Measurements from ENCODE around the gene ELMOD3.
"Not testable (repeated sequence)": the region's sequence is repeated elsewhere in the genome, so short reads cannot be mapped to it uniquely, and the experiment has no call there.

Gene ELMOD3

DNA sequence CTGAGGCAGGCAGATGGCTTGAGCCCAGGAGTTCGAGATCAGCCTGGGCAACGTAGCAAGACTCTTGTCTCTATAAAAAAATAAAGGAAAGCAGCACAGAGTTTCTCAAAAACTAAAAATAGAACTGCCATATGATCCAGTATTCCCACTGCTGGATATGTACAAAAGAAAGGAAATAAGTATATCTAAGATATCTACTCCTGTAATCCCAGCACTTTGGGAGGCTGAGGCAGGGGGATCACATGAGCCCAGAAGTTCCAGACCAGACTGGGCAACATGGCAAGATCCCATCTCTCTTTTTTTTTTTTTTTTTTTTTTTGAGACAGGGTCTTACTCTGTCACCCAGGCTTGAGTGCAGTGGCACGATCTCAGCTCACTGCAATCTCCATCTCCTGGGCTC lies 24.9 kb upstream of the ELMOD3 start:
- not testable (repeated sequence) for DNase-seq

DNA sequence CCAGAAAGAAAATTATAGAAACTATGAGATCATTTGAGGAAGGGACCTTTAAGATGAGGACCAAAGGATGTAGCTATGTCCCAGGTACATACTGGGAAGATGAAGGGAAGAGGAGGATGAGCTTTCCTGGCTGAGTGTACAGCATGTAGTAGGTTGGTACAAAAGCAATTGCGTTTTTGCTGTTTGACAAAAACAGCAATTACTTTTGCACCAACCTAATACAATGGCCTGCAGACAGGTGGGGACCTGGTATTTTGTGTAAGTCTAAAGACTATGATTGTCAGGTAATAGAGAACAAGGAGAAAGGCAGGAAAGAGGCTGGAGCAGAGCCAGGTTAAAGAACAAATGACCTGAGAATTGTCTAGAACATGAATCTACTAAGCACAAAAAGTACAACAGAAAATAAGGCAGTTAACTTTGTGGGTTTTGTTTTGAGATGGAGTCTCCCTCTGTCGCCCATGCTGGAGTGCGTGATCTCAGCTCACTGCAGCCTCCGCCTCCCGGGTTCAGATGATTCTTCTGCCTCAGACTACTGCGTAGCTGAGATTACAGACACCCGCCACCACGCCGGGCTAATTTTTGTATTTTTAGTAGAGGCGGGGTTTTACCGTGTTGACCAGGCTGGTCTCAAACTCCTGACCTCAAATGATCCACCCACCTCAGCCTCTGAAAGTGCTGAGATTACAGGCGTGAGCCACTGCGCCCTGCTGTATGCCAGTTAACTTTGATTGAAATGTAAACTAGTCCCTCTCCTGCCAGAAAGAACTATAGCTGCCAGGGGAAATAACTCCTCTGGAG lies 23.5 kb upstream of the ELMOD3 start:
- no peak for DNase-seq

DNA sequence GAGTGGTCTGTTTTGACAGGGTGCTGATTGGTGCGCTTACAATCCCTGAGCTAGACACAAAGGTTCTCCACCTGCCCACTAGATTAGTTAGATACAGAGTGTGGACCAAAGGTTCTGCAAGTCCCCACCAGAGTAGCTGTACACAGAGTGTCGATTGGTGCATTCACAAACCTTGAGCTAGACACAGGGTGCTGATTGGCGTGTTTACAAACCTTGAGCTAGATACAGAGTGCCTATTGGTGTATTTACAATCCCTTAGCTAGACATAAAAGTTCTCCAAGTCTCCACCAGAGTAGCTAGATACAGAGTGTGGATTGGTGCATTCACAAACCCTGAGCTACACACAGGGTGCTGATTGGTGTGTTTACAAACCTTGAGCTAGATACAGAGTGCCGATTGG lies 20.7 kb upstream of the ELMOD3 start:
- DNase-seq = not testable (repeated sequence)

DNA sequence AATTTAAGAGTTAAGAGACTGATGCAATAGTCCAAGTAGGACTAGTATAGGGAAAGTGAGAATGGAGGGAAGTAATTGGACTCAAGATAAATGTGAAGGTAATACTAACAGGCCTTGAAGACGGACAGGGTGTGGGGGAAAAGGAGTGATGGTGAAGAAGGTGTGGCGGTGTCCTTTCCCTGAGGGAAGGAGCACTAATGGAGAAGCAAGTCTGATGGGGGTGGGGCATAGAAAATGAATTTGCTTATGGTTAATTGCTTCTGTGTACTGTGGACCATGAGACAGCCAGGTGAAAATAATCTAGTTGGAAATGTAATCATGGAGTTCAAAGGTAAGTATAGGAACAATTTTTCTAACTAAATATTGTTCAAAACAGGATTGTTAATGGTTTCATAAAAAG lies 19.6 kb upstream of the ELMOD3 start:
- DNase-seq = no peak

DNA sequence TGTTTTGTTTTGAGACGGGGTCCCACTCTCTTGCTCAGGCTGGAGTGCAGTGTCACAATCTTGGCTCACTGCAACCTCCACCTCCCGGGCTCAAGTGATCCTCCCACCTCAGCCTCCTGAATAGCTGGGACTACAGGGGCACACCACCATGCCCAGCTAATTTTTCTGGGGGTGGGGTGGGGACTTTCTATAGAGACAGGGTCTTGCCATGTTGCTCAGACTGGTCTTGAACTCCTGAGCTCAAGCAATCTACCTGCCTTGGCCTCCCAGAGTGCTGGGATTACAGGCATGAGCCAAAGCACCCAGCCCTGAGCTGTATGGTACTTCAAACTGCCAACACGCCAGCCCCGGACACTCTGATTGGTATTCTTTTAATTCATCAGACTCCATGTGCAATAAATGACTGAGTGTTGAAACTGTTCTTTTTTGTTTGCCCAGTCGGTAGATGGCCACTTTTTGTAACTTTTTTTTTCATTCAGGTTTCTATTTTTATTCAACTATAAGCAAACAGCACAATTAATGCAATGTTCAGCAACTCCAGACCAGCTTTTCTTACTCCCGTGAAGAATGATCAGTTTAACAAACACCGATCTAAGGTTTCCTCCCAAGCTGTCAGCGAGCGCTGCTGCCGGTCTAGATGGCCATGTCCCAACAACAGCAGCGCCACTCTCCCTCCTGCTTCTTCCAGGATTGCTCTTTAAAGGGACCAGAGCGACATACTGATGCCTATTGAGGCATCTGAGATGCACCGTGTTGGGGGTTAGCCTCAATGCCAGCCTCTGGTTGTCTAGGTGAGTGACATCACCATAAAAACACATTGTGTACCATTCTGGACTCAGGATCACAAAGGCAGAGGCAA lies 14.3 kb upstream of the ELMOD3 start:
- DNase-seq = no peak

DNA sequence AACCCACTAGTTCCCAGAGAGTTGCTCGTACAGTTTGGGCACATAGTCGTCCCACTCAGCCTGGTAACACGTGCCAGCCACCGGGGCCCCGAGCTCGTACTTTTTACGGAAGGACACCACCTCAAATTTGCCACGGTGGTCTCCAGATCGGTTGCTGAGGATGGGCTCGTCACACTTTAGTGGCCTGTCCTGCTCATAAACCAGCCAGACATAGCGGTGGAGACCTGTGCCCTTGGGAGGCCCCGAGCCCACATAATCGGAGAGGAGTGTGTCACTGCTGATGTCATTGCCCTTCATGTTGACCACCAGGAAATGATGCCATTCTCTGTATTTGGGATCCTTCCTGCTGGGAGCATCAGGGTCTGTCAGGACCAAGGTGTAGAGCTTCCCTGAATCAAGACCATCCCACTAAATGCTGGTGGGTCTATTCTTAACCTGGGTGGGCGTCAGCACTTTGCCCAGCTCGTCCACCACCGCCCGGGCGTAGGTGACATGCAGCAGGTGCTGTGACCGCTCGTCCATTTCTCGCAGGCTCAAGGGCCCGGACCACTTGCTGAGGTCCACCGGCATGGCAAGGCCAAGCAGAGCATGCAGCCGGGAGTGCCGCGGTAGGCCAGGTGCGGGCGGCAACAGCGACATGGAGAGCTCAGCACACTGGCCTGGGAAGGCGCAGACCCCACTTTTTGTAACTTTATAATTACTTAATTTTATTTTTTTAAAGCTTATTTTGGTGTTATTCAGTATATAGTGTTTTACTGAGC lies 13.1 kb upstream of the ELMOD3 start:
- no peak for DNase-seq

DNA sequence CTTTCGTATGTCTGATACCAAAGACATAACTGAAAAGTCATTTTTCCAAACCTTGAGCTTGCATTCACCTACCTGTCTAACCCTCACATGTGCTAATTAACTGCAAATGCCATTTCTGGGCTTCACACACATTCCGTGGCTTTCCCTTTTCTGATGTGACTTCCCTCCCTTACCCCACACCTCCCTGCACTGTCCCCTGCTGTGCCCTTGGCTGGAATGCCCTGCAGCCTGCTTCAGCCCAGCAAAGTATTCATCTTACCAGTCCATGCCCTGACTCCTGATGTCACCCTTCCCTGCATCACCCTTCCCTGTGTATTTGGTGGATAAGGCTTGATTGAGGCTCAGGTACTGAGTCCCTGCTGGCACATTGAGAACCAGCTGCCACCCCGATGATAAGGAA lies 12.4 kb upstream of the ELMOD3 start:
- DNase-seq = no peak

DNA sequence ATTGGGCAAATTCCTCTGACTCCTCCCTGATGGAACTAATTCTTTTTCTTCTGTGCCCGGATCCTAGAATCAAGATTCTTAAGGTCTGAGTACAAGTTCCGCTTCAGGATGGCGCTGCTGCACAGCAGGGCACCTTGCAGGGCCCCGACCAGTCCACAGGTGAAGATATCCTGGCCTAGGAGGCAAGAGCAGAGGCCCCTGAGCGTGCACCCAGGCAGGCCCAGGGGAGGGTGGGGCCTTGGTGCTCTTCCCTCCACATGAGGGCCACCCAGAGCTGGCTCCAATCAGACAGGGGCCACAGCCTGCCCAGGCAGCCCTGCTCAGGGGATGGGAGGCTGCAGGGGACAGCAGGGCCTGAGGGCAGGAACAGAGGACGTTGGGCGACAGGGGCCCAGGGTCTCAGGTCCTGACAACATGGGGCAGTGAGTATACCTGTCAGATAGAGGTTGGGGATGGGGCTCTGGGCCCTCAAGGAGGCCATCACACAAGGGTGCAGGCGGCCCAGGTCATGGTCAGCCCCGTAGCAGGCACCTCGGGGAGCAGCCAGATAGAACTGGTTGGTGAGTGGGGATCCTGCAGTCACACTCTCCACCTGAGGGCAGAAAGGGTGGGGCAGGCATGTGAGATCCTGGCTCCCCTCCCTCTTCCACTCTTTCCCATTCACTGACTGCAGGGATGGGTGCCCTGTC lies 11.2 kb upstream of the ELMOD3 start:
- not testable (repeated sequence) for DNase-seq

DNA sequence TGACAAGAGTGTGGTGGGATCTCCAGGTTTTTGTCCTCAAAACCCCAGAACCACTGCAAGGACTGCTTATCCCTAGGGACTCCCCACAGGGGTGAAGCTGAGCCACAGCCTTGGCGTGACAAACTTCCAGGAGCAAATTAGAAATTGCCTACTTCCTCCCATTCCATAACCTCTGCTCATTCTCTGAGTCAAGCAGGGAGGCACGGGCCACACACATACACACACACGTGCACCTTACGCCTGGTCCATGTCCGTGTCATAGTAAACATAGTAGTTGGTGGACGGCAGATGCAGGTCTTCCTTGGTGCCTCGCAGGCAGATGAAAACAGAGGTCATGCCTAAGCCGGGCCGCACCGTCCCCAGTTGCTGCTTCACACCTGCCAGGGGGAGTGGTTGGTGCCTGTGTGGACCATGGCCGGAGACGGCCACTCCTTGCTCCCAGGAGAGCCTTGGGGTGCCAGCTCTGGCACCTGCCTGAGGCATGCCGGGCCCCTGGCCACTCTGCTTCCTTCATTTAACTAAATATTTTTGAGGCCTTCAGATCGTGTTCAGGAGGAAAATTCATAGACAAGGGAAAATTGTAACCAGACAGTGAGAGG lies 10.1 kb upstream of the ELMOD3 start:
- DNase-seq = no peak

DNA sequence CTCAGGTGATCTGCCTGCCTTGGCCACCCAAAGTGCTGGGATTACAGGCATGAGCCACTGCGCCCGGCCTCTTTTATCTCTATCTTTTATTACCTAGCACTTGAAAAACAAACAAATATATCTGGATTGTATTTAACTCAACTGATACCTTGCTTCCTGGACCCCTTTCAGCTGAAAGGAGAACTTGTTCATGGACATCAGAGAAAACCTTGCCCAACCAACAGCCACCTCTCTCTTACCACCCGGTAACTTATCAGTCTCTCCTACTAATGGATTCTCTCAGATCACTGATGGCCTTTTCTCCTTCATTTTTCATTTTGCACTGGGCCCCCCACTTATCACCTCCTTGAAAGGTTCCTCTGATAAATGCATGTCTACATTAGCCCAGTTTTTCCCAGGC lies 7.0 kb upstream of the ELMOD3 start:
- DNase-seq = no peak

DNA sequence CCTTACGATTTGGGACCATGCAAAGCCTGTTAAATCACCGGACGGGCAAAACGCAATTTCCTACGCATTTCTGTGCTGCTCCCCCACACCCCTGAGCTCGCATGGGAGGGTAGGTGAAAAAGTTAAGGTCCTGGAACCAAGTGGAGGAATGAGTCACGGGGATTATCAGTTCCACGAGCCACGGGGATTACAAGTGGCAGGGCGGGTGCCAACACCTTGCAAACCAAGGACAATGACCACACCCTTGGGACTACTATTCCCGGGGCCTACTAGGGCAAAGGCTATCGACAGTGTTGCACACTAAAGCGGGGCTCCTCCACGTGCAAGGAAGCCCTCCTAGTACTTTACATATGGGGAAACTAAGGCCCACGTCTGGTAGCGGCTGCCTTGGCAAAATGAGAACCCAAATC lies 688 bp upstream of the ELMOD3 start:
- no peak for DNase-seq

DNA sequence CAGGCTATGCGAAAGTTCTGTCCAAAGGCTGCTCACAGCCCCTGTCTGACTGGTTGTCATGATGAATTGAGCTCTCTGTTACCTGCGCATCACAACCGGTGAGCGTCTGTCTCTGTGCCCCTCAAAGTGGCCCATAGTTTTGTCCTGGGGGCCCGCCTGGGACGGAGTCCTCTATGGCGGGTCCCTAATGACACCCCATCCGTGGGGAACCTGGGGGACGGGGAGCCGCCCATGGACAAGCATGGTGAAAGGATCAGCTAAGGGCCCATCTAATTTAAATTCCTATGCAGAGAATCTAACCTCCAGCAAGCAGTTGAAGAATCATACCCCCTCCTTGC lies 473 bp downstream of the ELMOD3 start:
- DNase-seq = no peak

DNA sequence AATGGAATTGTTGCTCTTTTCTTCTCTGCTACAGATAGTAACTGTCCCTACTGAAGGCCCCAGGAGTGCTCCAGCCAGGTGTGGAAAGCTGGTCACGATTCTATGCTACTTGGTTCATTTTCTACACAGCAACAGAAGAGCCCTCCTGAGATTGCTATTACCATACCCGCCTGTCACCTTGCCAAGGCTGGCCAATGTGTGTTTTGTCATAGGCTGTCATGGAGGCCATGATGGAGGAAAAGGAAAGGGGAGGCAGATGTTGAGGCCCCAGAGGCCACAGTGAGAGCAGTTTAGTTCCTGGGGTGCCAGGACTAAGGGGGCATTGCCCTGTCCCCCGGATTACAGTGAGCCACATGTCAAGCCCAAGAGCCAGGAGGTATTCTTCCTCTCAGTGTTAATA lies 952 bp downstream of the ELMOD3 start:
- DNase-seq = no peak

DNA sequence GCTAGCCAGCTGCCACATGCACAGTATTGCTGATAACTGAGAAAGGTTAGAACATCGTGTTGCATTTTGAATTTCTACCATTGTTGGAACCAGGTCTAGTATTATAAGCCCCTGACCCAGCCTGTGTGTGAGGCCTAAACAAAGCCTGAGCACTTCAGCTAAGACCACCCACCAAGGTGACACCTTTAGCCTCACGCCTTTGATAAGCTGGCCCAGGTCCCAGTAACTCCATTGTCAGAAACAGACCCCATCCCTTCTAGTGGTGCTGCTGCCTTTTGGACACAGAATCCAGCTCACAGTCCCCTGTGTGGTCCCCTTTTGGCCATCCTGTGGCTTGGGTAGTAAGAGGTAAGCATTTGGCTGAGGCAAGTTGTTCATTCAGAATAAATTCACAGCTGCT lies 1.6 kb downstream of the ELMOD3 start:
- no peak for DNase-seq

DNA sequence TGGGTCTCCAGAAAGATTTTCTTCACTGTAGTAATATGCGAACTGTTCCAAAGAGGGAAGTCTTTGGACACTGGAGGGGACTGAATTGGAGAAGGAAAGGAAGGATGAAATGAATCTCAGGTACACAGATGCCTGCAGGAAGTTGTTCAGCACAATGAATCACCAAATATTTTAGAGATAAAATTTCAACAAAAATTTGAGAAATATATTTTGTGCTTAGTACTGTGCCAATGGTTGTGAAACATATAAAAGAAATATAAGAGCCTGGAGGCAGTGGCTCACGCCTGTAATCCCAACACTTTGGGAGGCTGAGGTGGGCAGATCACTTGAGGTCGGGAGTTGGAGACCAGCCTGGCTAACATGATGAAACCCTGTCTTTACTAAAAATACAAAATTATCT lies 3.2 kb downstream of the ELMOD3 start:
- DNase-seq = no peak

DNA sequence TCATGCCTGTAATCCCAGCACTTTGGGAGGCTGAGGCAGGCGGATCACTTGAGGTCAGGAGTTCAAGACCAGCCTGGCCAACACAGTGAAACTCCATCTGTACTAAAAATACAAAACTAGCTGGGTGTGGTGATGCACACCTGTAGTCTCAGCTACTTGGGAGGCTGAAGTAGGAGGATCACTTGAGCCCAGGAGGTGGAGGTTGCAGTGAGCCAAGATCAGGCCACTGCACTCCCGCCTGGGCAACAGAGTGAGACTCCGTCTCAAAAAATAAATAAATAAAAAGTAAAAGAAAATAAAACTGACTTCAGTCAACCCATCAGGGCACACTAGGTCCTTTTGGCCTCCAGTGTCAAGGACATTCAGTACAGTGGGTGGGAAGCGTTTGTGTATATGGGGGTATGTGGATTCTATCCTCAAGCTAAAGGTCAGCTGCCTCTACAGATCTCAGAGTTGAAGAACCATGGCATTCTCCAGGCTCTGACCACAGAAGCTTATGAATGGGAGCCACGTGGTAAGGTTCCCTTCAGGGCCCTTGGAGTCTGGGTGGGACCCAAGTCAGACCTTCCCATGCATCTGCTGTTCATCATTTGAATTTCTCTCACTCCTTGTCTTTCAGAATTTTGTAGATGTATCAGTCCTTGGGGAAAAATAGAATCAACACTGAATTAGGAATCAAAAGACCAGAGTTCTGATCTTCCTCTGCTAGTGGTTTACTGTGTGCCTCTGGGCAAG lies 8.3 kb downstream of the ELMOD3 start:
- DNase-seq = not testable (repeated sequence)

DNA sequence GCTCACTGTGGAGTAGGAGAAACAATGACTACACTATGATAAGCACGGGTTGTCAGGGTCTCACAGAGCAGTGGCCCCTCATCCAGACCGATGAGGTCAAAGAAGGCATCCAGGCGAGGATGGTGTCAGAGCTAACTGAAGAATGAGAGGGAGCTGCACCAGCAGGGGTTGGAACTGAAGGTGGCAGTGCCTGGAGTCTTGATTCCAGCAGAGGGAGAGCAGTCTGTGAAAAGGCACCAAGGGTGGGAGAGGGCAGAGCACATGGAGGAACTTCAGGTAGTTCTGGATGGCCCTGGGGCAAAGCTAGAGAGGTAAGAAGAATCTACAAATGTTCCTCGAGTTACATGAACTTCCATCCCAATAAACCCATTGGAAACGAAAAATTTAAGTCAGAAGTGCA lies 12.6 kb downstream of the ELMOD3 start:
- DNase-seq = no peak

DNA sequence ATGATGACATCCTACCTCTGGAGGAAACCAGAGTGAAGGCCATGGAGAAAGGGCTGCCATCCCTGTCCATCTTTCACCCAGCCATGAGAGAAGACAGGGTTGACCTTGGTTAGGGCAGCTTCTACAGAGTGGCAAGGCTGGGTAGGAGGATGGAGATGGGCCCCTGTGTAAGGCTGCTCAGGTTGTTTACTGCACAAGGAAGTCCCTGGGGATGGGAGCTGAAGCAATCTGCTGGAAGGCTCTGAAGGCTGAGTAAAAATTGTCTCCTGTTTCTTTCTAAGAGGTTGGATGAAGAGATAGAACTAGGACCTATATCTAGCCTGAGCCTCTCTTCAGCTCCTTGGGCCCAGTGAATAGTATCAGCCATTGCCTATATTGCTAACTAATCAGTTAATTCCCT lies 14.4 kb downstream of the ELMOD3 start:
- DNase-seq = no peak

DNA sequence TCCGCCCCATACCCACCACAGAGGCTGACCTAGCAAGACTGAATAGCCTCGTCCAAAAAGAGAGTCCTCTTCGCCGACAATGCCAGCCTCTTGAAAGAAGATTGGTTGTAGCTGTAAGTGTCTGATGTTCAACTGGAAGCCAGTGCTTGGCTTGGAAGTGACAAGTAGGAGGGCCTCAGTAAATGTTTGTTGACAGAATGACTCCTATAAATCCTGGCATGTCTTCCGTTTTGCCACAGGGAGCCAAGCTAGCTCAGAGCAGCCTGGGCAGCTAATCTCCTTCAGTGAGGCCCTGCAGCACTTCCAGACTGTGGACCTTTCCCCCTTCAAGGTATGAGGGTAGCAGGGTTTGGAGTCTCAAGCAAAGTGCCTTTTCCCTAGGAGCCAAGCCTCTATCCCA lies 14.9 kb downstream of the ELMOD3 start:
- peak in 1 of 3 experiments; percentile 0 for DNase-seq

DNA sequence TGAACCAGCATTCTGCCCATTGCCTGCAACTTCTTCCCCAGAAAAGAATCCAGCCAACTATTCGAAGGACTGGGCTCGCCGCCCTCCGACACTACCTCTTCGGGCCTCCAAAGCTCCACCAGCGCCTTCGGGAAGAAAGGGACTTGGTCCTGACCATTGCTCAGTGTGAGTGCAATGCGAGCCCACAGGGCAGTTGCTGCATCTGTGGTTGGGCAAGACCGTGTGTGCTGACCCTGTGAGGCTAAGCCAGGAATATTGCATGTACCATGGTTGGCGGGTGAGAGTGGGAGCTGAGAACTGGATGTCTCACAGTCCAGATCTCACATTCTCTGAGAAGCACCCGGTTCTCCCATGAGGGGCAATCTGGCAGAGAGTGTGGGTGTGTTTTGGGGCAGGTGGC lies 16.5 kb downstream of the ELMOD3 start:
- DNase-seq = no peak

DNA sequence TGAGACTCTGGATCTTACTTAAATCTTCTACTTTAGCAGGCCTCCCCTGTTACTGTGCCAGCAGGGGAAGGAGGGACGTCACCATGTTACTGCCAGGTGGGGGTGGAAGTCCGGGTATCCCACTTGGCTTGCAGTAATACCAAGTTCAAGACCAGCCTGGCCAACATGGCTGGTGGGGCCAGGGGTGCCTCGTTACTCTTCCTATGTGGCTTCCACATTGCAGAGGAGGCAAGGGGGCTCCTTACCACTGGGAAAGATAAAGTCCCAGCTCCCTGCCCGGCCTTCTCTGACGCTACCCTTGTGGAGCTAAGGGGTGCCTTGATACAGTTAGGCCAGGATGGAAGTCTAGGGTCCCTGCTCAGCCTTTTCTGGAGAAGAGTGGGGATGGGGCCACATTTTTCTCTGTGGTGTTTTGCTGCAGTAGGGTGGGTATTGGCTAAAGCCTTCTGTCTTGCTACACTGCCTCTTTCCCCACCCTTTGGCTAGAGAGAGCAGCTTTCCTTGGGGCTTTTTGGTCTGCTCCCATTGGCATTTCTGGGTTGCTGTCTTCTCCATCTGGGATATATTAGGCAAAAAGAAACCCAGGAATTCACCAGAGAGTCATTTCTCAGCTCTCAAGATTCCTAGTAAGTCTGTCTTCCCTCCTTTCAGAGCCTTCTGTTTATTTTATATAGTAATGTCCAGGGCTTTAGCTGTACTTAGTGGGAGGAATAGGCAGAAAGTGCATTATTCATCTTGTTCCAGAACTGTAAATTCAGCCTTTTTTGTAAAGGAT lies 21.9 kb downstream of the ELMOD3 start:
- DNase-seq = no peak
